HL-60/S4 treated with phorbol 12-myristate 13-acetate at 8.2 ng/mL for 4 days and 3 days (cell line): ENCODE data around the gene SEPTIN7.

ENCODE experiments used
- in situ Hi-C: fragments of 300-500 bp; cut with MboI; formaldehyde crosslinking; loops from 2 replicates; pipeline ENCODE4 v1.15.0; 2022; ENCODE audit warnings: low sequenced_read_pairs

SEPTIN7 gene

DNA sequence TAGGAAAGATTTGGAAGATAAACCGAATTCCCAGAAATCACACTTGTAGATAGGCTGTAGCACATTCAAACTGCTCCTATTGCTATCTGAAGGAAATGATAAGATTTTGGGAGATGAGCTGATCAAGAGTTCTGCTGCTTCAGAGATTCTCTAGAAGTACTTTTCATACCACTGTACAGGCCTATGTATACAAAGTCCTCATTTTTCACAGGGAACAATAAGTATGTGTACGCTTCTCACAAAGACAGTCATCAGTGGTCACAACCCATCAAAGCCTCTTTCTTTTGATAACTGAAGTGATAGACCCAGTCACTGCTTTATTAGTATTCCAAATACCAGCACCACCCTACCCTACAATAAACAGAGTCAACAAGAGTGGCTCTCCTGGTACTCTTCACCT is 15.6 kb upstream of the SEPTIN7 start:
- in situ Hi-C loops, result no loop called here

DNA sequence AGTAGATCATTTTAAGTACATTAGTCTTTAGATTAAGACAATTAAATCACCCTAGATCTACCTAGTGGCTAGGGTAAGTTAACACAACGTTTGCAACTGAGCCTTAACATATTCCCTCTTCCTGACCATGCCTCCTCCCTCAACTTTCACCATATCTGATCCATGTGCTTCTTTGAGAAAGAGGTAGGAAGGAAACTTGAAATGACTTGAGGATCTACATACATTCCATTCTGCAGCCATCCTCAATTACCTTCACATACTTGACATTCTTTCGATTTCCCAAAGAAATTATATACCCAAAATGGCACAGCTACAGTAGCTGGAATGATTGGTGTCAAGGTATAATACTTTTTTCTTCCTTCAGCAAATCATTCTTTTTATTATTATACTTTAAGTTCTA is 12.9 kb upstream of the SEPTIN7 start:
- in situ Hi-C loops, result no loop called here

DNA sequence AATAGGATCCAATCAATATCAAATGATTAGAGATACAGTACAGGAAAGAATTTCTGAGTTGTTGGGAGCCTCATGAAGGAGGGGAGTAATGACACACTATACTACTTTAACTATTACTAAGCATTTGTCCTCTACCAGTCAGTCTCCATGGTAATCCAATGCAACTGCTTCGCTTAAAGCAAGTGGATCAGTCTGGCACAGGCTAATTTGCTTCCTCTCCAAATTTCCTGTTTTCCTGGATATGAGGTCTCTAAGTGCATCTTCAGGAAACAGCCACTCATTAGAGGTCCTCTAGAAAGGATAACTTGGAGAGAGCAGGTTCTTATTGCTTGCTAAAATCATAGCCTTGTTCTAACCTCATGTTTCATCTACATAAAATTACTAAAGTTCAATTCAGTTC is 8.4 kb upstream of the SEPTIN7 start:
- in situ Hi-C loops, result no loop called here

DNA sequence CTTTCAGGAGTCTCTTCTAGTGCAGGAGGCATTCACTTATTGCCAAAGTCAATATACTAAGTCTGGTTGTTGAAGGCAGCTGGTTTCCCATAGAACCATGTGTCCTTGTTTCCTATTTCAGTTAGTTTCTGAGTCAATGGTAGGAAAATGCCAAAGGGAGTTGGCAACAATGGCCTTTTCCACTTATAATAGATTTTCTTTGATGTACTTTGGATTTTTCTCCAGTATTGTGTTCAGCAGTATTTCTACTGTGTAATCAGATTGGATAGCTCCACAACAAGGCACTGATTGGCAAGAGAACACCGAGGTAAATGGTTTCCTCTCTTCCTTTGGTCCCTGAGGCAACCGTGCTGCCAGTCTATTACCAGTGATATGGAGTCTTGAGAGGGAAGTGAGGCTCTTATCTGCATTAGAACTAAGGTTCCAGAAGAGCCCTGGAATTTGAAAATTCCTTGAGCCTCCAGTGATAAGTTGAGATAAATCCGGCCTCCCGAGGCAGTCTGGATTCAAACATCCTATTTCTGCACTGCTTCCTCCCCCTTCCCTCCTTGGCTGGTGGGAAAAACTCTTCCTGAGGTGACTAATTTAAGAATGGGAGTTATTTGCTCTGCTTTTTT is 7.9 kb upstream of the SEPTIN7 start:
- in situ Hi-C loops, result no loop called here

DNA sequence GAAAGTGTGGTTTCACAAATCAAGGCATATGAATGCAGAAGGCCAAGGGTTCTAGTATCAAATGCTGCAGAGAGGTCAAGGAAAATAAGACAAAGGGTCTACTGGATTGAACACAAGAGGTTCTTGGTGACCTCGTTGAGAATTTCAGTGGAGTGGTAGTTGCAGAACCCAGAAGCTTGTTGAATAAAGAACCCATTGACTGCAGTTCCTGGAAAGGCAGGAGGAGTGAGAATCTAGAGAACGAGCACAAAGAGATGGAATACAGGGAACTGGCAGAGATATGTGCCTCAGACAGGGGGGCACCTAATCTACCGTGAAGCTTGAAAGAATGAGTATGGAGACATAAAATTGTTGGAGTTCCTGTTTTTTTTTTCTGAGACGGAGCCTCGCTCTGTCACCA is 3.5 kb upstream of the SEPTIN7 start:
- in situ Hi-C loops, result no loop called here

DNA sequence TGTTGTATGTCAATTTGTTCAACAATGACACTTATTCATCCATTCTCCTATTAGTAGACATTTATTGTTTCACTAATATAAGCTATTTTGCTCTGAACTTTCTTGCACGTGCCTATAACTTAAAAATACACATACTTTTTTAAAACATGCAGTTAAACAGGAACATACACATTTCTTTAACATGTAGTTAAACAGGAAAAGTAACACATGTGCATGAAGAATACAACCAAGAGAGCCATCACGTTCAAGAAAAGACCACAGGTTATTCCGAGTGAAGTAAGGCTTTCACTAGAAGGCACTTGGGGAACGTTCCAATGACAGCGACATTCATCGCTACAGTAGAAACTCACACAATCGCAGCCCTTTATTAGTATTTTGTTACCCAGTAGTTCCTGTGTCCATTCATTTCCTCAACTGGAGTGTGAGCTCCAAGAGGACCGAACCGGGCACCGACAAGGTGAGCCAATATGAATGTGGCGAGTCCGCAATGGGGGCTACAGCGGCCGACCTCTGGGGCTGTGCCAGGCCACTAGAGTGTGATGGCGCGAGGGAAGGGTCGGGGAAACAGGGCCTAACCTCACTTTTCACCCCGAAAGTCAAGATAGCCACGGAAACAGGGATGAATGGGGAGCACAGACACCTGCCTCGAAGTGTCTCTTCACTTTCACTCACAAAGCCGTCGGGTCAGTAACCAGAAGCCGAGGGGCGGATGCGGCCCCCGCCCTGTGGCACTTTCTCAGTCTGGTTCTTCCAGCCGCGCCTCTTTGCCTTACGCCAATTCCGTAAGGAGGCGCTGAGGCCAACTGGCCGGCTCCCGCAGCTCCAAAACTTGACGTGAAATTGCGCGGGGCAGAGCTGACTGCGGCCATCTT is 775 bp upstream of the SEPTIN7 start:
- in situ Hi-C loops, result no loop called here

DNA sequence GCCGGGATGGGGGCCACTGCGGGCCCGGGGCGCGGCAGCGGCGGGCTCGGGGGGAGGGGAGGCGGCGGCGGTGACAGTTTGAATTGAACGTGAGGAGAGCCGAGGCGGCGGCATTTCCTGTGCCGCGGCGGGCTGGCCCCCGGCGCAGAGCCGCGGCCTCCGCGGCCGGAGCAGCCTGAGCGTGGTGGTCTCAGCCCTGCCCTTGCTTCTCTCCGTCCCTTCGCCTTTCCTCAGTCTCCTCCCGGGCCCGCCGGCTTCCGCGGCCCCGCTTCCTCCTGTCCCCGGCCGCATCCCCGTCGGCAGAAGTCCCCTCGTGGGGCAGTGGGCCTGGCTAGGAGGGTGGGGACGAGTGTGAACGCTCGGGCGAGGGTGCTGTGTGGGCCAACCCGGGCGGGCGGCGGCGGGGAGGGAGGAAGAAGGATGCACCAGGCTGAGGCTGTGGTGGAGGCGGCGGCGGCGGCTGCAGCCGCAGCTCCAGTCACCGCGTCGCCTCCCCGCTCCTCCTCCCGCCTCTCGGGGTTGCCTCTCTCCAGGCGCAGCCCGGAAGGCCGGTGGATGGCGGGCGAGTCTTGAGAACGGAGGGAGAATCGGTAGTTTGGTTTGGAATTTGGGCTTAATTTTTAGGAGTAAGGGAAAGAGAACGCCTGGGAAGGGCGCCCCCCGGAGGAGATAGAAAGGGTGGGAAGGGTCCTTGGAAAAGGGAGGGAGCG is 690 bp downstream of the SEPTIN7 start:
- in situ Hi-C loops, result no loop called here

DNA sequence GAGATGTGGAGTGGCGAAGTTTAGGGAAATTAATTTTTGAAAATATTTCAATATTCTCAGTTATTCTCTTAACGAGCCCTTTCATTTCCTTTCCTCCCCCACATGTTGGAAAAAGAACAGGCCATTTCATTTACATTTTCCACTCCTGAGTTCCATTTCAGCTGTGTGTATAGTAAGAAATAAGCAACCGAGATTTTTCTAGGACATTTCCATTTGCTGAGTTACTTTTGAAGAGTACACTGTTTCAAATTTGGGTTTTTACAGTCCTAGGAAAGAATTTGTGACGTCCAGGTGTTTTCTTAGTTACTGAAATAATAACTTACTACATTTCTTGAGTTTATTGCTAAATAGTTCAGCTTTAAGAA is 1.2 kb downstream of the SEPTIN7 start:
- in situ Hi-C loops, result no loop called here

DNA sequence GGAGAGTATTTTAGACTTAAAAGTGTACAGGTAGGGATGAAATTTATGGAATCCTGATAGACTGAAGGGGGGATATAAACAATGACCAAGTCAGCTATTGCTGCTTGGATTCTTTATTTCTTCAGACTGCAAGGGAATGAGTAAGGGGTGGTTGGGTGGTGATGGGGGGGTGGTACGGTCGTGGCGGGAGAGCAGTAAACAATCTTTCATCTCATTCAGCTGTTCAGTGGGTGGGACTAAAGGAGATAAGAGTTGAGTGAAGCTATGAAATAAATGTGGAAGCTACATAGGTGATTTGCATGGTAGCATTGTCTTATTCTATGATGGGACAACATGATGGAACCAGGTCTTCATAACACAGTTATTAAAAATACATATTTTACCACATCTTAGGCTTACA is 1.8 kb downstream of the SEPTIN7 start:
- in situ Hi-C loops, result no loop called here

DNA sequence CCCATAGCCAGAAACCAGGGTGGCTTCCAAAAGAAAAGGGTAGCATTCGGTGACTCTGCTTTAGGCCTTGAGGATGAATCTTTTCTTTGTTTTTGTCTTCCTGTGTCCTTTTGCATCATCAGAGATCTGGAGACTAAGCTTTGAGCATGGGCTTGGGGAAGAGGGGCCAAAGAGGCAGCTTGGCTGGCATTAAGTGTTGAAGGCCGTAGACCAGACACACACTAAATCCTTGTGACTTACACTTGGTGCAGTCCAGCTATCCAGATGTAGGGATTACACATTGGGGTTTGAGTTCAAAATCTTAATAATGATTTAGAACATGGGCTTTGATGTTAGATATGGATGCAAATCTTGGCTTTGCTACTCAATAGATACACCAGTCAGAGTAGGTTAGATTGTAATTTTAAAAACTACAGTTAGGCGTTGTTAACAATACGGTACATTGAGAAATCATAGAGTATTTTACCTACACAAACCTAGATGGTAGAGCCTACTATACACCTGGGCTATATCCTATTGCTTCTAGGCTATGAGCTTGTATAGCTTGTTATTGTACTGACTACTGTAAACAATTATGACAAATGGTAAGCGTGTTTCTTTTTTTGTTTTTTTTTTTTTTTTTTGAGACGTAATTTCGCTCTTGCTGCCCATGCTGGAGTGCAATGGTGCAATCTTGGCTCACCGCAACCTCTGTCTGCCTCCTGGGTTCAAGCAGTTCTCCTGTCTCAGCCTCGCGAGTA is 3.5 kb downstream of the SEPTIN7 start:
- in situ Hi-C loops, result no loop called here

DNA sequence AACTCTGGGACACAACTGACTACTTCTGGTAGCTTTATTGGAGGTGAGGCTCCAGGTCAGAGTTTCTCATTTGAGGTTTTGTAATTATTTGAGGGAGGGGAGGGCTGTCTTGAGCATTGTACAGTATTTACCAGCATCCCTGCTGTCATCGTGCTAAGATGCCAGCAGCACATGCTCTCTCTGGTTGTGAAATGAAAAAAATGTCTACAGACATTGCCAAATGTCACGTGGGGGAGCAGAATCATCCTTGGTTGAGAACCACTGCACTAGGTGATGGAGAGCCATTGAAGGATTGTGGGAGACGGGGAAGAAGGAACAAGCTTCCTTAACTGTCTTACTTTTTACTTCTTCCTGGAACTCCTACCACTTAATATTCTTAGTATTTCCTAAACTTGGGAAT is 5.0 kb downstream of the SEPTIN7 start:
- in situ Hi-C loops, result no loop called here

DNA sequence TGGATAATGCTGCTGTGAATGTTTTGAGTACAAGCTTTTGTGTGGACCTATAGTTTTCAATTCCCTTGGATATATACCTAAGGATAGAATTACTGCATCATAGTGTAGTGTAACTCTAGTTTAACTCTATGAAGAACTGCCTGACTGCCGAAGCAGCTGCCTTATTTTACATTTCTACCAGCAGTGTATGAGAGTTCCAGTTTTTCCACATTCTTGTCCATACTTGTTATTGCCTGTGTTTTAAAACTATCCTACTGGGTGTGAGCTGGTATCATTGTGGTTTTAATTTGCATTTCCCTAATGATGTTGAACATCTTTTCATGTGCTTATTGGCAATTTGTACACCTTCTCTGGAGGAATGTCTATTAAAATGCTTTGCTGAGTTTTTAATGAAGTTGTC is 15.7 kb downstream of the SEPTIN7 start:
- in situ Hi-C loops, result no loop called here

DNA sequence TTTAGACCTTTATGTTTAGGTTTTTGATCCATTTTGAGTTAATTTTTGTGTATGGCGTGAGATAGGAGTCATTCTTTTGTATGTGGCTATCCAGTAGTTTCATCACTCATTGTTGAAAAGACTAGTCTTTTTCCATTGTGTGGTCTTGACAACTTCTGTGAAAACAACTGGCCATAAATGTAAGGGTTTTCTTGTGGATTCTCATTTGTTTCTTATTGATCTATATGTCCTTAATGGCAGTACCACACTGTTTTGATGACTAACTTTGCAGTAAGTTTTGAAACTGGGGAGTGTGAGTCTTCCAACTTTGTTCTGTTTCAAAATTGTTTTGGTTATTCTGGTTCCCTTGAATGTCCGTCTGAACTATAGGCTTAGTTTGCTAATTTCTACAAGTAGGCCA is 16.3 kb downstream of the SEPTIN7 start:
- in situ Hi-C loops, result no loop called here

DNA sequence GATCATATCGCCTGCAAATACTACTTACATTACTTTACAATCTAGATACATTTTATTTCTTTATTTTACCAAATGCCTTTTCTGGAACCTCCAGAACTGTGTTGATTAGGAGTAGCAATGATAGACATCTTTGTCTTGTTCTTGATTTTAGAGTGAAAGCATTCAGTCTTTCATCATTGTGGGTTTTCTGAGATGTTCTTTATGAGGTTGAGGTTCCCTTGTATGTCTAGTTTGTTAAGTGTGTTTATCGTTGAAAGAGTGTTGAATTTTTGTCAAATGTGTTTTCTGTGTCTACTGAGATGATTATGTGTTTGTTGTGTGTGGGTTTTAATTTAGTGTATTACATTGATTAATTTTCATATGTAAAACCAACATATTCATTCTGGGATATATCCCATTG is 17.1 kb downstream of the SEPTIN7 start:
- in situ Hi-C loops, result no loop called here

DNA sequence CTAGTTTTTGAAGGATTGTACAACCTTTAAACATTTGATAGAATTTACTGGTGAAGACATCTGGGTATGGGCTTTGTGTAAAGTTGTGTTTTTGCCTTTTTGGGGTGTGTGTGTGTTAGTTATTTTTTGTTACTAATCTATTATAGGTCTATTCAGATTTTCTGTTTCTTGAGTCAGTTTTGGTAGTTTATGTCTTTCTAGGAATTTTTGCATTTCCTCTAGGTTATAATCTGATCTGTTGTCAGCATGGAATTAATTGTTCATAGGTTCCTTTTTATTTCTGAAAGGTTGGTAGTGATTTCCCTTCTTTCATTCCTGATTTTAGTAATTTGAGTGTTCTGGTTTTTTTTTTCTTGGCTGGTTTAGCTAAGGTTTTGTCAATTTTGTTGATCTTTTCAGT is 17.7 kb downstream of the SEPTIN7 start:
- in situ Hi-C loops, result no loop called here

DNA sequence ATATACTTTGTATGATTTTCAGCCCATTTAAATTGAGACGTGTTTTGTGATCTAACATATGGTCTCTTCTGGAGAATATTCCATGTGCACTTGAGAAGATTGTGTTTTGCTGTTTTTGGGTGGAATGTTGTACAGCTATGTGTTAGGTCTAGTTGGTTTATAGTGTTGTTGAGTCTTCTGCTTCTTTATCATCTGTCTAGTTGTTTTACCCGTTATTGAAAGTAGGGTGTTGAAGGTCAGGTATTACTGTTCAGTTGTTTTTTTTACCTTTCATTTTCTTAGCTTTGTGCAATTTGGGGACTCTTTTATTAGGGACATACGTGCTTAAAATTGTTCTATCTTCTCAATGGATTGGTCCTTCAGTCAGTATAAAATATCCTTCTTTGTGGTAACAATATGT is 18.5 kb downstream of the SEPTIN7 start:
- in situ Hi-C loops, result no loop called here

DNA sequence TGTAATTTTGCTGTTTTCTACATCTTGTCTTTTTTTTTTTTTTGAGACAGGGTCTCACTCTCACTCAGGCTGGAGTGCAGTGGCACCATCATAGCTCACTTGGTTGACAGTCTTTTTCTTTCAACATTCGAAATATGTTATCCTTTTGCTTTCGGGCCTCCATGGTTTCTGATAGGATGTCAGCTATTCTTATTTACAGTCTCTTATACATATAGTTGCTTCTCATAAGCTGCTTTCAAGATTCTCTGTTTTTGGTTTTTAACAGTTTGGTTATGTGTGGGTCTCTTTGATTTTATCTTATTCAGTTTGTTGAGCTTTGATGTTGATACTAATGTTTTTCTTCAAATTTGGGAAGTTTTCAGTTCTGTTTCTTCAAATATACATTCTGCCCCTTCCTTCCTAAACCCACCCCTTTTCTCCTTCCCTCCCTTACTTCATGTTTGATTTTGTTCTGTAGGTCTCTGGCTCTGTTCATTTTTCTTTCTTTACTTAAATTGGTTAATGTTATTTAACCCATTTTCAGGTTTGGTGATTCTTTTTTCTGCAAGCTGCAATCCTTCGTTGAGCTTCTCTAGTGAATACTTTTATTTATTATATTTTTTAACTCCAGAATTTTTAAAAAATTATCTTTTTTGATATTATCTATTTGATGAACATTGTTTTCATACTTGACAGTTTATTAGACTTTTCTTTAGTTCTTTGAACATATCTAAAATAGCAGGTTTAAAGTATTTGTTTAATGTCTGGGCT is 19.3 kb downstream of the SEPTIN7 start:
- in situ Hi-C loops, result no loop called here

DNA sequence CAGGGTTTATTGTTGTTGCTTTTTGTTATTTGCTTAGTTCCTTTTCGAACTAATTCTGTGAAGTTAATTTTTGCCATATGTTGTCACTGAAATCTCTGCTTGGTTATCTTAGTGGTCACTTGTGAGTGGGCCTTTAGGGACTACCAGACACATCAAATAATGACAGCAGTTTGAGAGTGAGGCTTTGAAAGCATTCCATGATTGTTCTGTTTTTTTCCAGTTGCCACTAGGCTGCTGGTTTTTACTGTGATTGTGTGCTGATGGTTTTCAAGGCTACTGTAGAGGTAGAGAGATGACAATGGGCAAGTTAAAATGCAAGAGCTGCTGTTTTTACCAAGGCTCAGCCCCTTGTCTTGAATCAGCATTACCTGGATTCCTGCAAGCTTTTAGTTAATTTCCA is 20.0 kb downstream of the SEPTIN7 start:
- in situ Hi-C loops, result no loop called here

DNA sequence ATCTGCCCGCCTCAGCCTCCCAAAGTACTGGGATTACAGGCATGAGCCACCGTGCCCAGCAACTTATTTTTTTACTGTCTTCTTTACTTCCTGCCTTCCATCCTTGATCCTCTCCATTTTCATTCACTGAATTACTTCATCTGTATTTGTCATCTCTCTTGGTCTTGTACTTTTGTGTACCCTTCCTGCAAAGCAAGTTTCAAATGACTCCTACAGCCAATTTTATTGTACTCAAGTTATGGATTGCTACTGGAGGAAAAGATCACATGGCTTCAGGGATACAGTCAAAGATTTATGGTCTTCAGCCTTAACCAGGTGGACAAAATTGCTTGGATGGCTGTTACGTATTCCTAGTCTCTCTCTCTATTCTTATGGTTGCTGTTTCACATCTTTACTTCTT is 22.6 kb downstream of the SEPTIN7 start:
- in situ Hi-C loops, result no loop called here

DNA sequence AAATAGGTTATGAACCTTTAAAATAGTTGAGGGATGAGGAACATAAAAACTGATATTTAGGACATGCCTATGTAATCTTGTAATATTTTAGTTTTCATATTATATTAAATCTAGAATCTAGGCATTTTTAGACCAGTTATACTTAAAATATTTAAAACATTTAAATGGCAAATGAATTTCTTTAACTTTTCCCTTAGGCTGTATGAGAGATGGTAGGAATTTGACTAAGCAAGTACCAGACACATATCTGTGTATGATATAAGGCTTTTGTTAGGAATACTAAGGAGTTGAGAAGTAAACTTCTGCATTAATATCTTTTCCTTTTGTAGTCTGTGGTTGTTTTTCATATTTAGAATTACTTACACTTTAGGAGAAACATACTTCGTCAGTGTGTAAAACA is 25.1 kb downstream of the SEPTIN7 start:
- in situ Hi-C loops, result no loop called here

DNA sequence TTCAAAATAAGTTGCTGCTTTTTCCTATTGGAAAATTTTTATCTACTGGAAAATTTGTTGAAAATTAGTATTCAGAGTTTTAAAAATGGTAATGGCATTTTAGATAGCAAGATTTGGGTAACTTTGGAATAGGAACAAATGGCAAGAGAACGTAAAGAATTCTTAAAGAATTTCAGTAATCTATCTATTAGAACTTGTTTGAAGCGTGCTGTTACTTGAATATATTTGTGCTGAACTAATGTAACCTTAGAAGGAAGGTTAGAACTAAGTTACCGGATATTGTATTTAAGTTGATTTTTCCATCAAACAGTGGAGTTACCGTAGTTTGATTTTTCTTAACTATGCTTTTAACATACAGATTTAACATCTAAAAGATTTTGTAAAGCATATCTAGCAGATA is 25.9 kb downstream of the SEPTIN7 start:
- in situ Hi-C loops, result no loop called here
